ENCODE measurements around the gene BIRC6.
"Not testable (repeated sequence)": the region's sequence is repeated elsewhere in the genome, so short reads cannot be mapped to it uniquely, and the experiment has no call there.

Gene BIRC6

GRCh38 chr2:32453242-32454062 lies 96.6 kb downstream of the BIRC6 start:
- DNase-seq: no peak

GRCh38 chr2:32455816-32456215 lies 99.0 kb downstream of the BIRC6 start:
- no peak for DNase-seq

GRCh38 chr2:32456808-32457207 lies 100.0 kb downstream of the BIRC6 start:
- no peak for DNase-seq

GRCh38 chr2:32457814-32458213 lies 101.0 kb downstream of the BIRC6 start:
- no peak for DNase-seq

GRCh38 chr2:32460861-32461260 lies 104.0 kb downstream of the BIRC6 start:
- DNase-seq: not testable (repeated sequence)

- DNase-seq: no peak
Observed at GRCh38 chr2:32463110-32463509, 106.3 kb downstream of the BIRC6 start.

GRCh38 chr2:32464431-32464830 lies 107.6 kb downstream of the BIRC6 start:
- no peak for DNase-seq

GRCh38 chr2:32472605-32473004 lies 115.8 kb downstream of the BIRC6 start:
- DNase-seq: no peak

GRCh38 chr2:32474381-32474780 lies 117.6 kb downstream of the BIRC6 start:
- no peak for DNase-seq

- DNase-seq: no peak
Observed at GRCh38 chr2:32478889-32479620, 122.2 kb downstream of the BIRC6 start.

GRCh38 chr2:32479993-32480392 lies 123.2 kb downstream of the BIRC6 start:
- DNase-seq: no peak

GRCh38 chr2:32482471-32482870 lies 125.6 kb downstream of the BIRC6 start:
- DNase-seq: no peak

GRCh38 chr2:32484937-32485336 lies 128.1 kb downstream of the BIRC6 start:
- DNase-seq: no peak

- no peak for DNase-seq
Observed at GRCh38 chr2:32485399-32485798, 128.6 kb downstream of the BIRC6 start.

- no peak for DNase-seq
Observed at GRCh38 chr2:32489061-32489460, 132.2 kb downstream of the BIRC6 start.

- no peak for DNase-seq
Observed at GRCh38 chr2:32491346-32491745, 134.5 kb downstream of the BIRC6 start.

- no peak for DNase-seq
Observed at GRCh38 chr2:32495139-32495538, 138.3 kb downstream of the BIRC6 start.

GRCh38 chr2:32496662-32497061 lies 139.8 kb downstream of the BIRC6 start:
- DNase-seq: no peak

- DNase-seq: no peak
Observed at GRCh38 chr2:32498306-32498705, 141.5 kb downstream of the BIRC6 start.

GRCh38 chr2:32502941-32503340 lies 146.1 kb downstream of the BIRC6 start:
- DNase-seq: no peak

- DNase-seq: no peak
Observed at GRCh38 chr2:32504877-32505478, 148.2 kb downstream of the BIRC6 start.

- DNase-seq: no peak
Observed at GRCh38 chr2:32506446-32506845, 149.6 kb downstream of the BIRC6 start.

- DNase-seq: no peak
Observed at GRCh38 chr2:32514946-32515345, 158.1 kb downstream of the BIRC6 start.

GRCh38 chr2:32516567-32516966 lies 159.7 kb downstream of the BIRC6 start:
- no peak for DNase-seq

Data from 8988T (cell line).